ENCODE measurements around the gene POLD2. TPM values are rescaled to one million over a fixed set of nuclear protein-coding genes. Genes with fewer than 3 reads are reported as not detected.

Gene POLD2
- total and polyA plus RNA-seq, 5 donors from 2014 or later = 37.1 to 59.0 (median 54.2) TPM

- Mint-ChIP-seq H3K36me3 (no peaks in the 10 kb centered on the region), H3K9me3 (peaks cover 0 to 1% (median 0%) of the 10 kb centered on the region in 7 donors), H3K27me3 (peaks cover 4% of the 10 kb centered on the region), H3K4me1 (peaks cover 0 to 16% (median 12%) of the 10 kb centered on the region in 4 donors), H3K4me3 (no peak overlapping the region), H3K27ac (no peak overlapping the region)
- H3K27ac ChIP-seq (ENCODE audit: insufficient read depth, low read length, poor library complexity, severe bottlenecking) = no peak overlapping the region
- peaks cover 15% of the 10 kb centered on the region for H3K4me1 ChIP-seq (ENCODE audit: control insufficient read depth, insufficient read depth, low read length, poor library complexity, severe bottlenecking)
- H3K36me3 ChIP-seq (ENCODE audit: control insufficient read depth, insufficient read depth, low read length) = no peaks in the 10 kb centered on the region
- peaks cover 4% of the 10 kb centered on the region for H3K27me3 ChIP-seq (ENCODE audit: control insufficient read depth, insufficient read depth, low read length)
- no peaks in the 10 kb centered on the region for H3K9me3 ChIP-seq (ENCODE audit: control insufficient read depth in 2 of 2, low read length in 2 of 2)
- H3K4me3 ChIP-seq (ENCODE audit: low read depth, low read length) = no peak overlapping the region
- no peak for ATAC-seq (ENCODE audit: low read depth in 2 of 2)
- DNase-seq = no peak
Observed at GRCh38 chr7:44099669-44100068, 23.7 kb downstream of the POLD2 start.

GRCh38 chr7:44098092-44099068, 25.0 kb downstream of the POLD2 start:
- ATAC-seq (ENCODE audit: low read depth in 2 of 2) (no peak), DNase-seq (no peak)
- Mint-ChIP-seq H3K27me3 (peaks cover 6% of the 10 kb centered on the region), H3K4me3 (no peak overlapping the region), H3K9me3 (peaks cover 0 to 1% (median 0%) of the 10 kb centered on the region in 7 donors), H3K4me1 (peaks cover 0 to 15% (median 12%) of the 10 kb centered on the region in 4 donors), H3K36me3 (no peaks in the 10 kb centered on the region), H3K27ac (no peak overlapping the region)
- H3K4me3 ChIP-seq (ENCODE audit: low read depth, low read length) = no peak overlapping the region
- no peaks in the 10 kb centered on the region for H3K9me3 ChIP-seq (ENCODE audit: control insufficient read depth in 2 of 2, low read length in 2 of 2)
- H3K27me3 ChIP-seq (ENCODE audit: control insufficient read depth, insufficient read depth, low read length) = peaks cover 3% of the 10 kb centered on the region
- no peaks in the 10 kb centered on the region for H3K36me3 ChIP-seq (ENCODE audit: control insufficient read depth, insufficient read depth, low read length)
- H3K4me1 ChIP-seq (ENCODE audit: control insufficient read depth, insufficient read depth, low read length, poor library complexity, severe bottlenecking) = peaks cover 5% of the 10 kb centered on the region
- H3K27ac ChIP-seq (ENCODE audit: insufficient read depth, low read length, poor library complexity, severe bottlenecking) = no peak overlapping the region

GRCh38 chr7:44097064-44097932, 26.1 kb downstream of the POLD2 start:
- H3K4me3 Mint-ChIP-seq = no peak overlapping the region
- ATAC-seq (ENCODE audit: low read depth in 2 of 2) = peak; percentile 22 to 25
- H3K27me3 Mint-ChIP-seq = peaks cover 8% of the 10 kb centered on the region
- Histone ChIP-seq H3K4me3 (ENCODE audit: low read depth, low read length) (no peak overlapping the region), H3K4me1 (ENCODE audit: control insufficient read depth, insufficient read depth, low read length, poor library complexity, severe bottlenecking) (peaks cover 5% of the 10 kb centered on the region), H3K36me3 (ENCODE audit: control insufficient read depth, insufficient read depth, low read length) (no peaks in the 10 kb centered on the region), H3K27me3 (ENCODE audit: control insufficient read depth, insufficient read depth, low read length) (no peaks in the 10 kb centered on the region), H3K27ac (ENCODE audit: insufficient read depth, low read length, poor library complexity, severe bottlenecking) (no peak overlapping the region), H3K9me3 (ENCODE audit: control insufficient read depth in 2 of 2, low read length in 2 of 2) (no peaks in the 10 kb centered on the region)
- H3K36me3 Mint-ChIP-seq = no peaks in the 10 kb centered on the region
- H3K27ac Mint-ChIP-seq = peak overlapping the region in 2 of 3 donors; percentile 42 to 63
- no peaks in the 10 kb centered on the region for H3K9me3 Mint-ChIP-seq
- H3K4me1 Mint-ChIP-seq = peaks cover 0 to 14% (median 10%) of the 10 kb centered on the region in 4 donors
- DNase-seq = peak in 1 of 3 donors; percentile 50

DNA sequence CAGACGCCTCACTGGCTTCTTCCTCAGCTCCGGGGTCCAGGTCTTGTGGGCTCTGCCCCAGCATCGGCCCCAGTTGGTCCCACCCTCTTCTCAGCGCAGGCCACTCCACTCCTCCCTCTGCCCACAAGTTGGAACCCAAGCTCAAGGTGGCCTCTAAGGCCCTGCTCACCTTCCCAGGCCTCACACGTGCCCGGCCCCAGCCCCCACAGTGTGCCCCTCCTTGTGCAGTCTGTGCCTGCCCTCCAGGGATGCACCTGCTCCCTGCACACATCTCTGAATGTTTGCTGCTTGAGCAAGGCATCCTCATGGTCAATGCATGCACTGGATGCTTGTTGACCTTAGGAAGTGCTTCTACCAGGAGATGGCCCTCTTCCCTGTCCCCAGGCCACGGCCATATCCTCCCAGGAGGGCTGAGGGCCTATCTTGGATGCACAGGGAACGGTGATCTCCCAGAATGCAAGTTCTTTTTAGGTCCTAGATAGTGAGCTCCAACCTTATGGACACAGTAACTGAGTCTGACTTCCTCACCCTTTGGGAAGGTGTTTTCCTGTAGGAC, 26.9 kb downstream of the POLD2 start:
- peaks cover 0 to 14% (median 10%) of the 10 kb centered on the region in 4 donors for H3K4me1 Mint-ChIP-seq
- no peak overlapping the region for H3K4me3 Mint-ChIP-seq
- H3K9me3 Mint-ChIP-seq = no peaks in the 10 kb centered on the region
- no peaks in the 10 kb centered on the region for H3K36me3 Mint-ChIP-seq
- ATAC-seq (ENCODE audit: low read depth in 2 of 2) = no peak
- peaks cover 8% of the 10 kb centered on the region for H3K27me3 Mint-ChIP-seq
- H3K27ac Mint-ChIP-seq = peak overlapping the region in 1 of 3 donors; percentile 38
- Histone ChIP-seq H3K4me3 (ENCODE audit: low read depth, low read length) (no peak overlapping the region), H3K9me3 (ENCODE audit: control insufficient read depth in 2 of 2, low read length in 2 of 2) (no peaks in the 10 kb centered on the region), H3K27ac (ENCODE audit: insufficient read depth, low read length, poor library complexity, severe bottlenecking) (no peak overlapping the region), H3K27me3 (ENCODE audit: control insufficient read depth, insufficient read depth, low read length) (no peaks in the 10 kb centered on the region), H3K36me3 (ENCODE audit: control insufficient read depth, insufficient read depth, low read length) (no peaks in the 10 kb centered on the region), H3K4me1 (ENCODE audit: control insufficient read depth, insufficient read depth, low read length, poor library complexity, severe bottlenecking) (peaks cover 5% of the 10 kb centered on the region)
- no peak for DNase-seq

DNA sequence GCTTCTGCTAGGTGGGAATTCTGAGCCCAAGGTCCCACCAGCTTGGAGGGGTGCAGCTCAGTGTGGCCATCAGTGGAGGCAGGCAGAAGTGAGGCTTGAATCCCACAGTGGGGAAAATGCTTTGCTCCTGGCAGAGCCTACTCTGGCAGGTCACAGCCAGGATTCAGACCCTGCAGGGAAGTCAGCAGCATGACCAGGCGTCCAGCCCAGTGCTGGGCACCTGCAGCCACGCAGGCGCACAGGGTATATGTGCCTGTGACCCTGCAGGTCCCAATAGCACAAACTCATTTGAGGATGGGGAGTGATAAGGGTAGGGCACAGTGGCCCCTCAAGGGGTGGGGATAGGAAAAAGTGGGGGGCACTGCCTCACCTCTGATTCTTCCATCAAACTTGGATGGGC, 27.6 kb downstream of the POLD2 start:
- no peaks in the 10 kb centered on the region for H3K36me3 Mint-ChIP-seq
- H3K27ac Mint-ChIP-seq = peak overlapping the region in 1 of 3 donors; percentile 69
- Histone ChIP-seq H3K27ac (ENCODE audit: insufficient read depth, low read length, poor library complexity, severe bottlenecking) (no peak overlapping the region), H3K4me3 (ENCODE audit: low read depth, low read length) (no peak overlapping the region), H3K4me1 (ENCODE audit: control insufficient read depth, insufficient read depth, low read length, poor library complexity, severe bottlenecking) (peaks cover 5% of the 10 kb centered on the region), H3K9me3 (ENCODE audit: control insufficient read depth in 2 of 2, low read length in 2 of 2) (no peaks in the 10 kb centered on the region), H3K27me3 (ENCODE audit: control insufficient read depth, insufficient read depth, low read length) (no peaks in the 10 kb centered on the region), H3K36me3 (ENCODE audit: control insufficient read depth, insufficient read depth, low read length) (no peaks in the 10 kb centered on the region)
- DNase-seq (no peak), ATAC-seq (ENCODE audit: low read depth in 2 of 2) (no peak)
- no peak overlapping the region for H3K4me3 Mint-ChIP-seq
- no peaks in the 10 kb centered on the region for H3K9me3 Mint-ChIP-seq
- peaks cover 8% of the 10 kb centered on the region for H3K27me3 Mint-ChIP-seq
- H3K4me1 Mint-ChIP-seq = peaks cover 0 to 14% (median 10%) of the 10 kb centered on the region in 4 donors

GRCh38 chr7:44094883-44095592, 28.3 kb downstream of the POLD2 start:
- ATAC-seq (ENCODE audit: low read depth in 2 of 2) (no peak), DNase-seq (no peak)
- H3K9me3 Mint-ChIP-seq = no peaks in the 10 kb centered on the region
- H3K27me3 Mint-ChIP-seq = peaks cover 8% of the 10 kb centered on the region
- no peaks in the 10 kb centered on the region for H3K36me3 Mint-ChIP-seq
- Histone ChIP-seq H3K36me3 (ENCODE audit: control insufficient read depth, insufficient read depth, low read length) (no peaks in the 10 kb centered on the region), H3K27me3 (ENCODE audit: control insufficient read depth, insufficient read depth, low read length) (no peaks in the 10 kb centered on the region), H3K4me3 (ENCODE audit: low read depth, low read length) (no peak overlapping the region), H3K4me1 (ENCODE audit: control insufficient read depth, insufficient read depth, low read length, poor library complexity, severe bottlenecking) (peaks cover 5% of the 10 kb centered on the region), H3K9me3 (ENCODE audit: control insufficient read depth in 2 of 2, low read length in 2 of 2) (no peaks in the 10 kb centered on the region), H3K27ac (ENCODE audit: insufficient read depth, low read length, poor library complexity, severe bottlenecking) (no peak overlapping the region)
- H3K4me1 Mint-ChIP-seq = peaks cover 0 to 14% (median 10%) of the 10 kb centered on the region in 4 donors
- H3K27ac Mint-ChIP-seq = peak overlapping the region in 1 of 3 donors; percentile 69
- H3K4me3 Mint-ChIP-seq = no peak overlapping the region

DNA sequence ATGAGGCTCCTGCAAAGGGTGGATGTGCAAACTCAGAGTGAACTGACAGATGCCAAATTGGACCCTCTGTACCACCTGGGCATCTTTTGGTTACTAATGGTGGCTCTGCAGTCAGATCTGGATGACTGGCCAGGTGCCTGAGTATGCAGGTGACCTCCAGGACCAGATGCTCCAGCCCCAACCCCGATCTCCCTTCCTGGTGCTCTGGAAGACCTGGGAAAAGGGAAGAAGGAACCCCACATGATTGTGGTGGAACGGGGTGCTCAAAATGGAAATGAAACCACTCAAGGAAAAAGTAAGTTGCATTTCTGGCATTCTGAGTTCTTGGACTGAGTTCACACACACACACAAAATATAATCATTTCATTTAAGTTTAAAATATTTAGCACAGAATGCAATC, 29.0 kb downstream of the POLD2 start:
- no peak overlapping the region for H3K27ac Mint-ChIP-seq
- Histone ChIP-seq H3K4me1 (ENCODE audit: control insufficient read depth, insufficient read depth, low read length, poor library complexity, severe bottlenecking) (peaks cover 5% of the 10 kb centered on the region), H3K9me3 (ENCODE audit: control insufficient read depth in 2 of 2, low read length in 2 of 2) (no peaks in the 10 kb centered on the region), H3K36me3 (ENCODE audit: control insufficient read depth, insufficient read depth, low read length) (no peaks in the 10 kb centered on the region), H3K27ac (ENCODE audit: insufficient read depth, low read length, poor library complexity, severe bottlenecking) (no peak overlapping the region), H3K4me3 (ENCODE audit: low read depth, low read length) (no peak overlapping the region), H3K27me3 (ENCODE audit: control insufficient read depth, insufficient read depth, low read length) (no peaks in the 10 kb centered on the region)
- no peak overlapping the region for H3K4me3 Mint-ChIP-seq
- no peak for ATAC-seq (ENCODE audit: low read depth in 2 of 2)
- H3K27me3 Mint-ChIP-seq = peaks cover 8% of the 10 kb centered on the region
- H3K4me1 Mint-ChIP-seq = peaks cover 0 to 14% (median 10%) of the 10 kb centered on the region in 4 donors
- no peak for DNase-seq
- no peaks in the 10 kb centered on the region for H3K9me3 Mint-ChIP-seq
- no peaks in the 10 kb centered on the region for H3K36me3 Mint-ChIP-seq
